ENCODE data around the gene FARS2. TPM values are rescaled to one million over a fixed set of nuclear protein-coding genes. Genes with fewer than 3 reads are reported as not detected.

The FARS2 gene
- total and polyA plus RNA-seq, 2 donors (not counting 3 experiments of a cell fraction or from before 2014, with no cell fraction given), result 20.2 to 20.5 TPM

DNA sequence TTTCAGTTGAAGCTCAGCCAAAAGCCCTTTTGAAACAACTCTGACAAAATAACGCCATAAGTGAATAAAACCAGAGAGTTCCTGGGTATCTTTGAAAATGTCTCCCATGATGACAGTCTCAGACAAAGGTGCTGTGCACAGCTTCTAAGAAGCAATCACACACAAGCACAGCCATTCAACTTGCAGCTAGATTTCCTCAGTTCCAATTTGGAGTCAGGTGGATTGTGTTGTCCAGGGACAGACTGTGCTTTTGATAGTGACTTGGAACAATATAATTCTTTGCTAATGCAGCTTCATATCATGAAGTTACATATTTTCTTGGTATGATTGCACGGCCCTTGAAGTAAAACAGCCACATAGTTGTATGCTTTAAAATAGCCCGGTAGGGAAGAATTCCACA, 105.6 kb downstream of the FARS2 start:
- CTCF ChIA-PET, result interaction anchor here (0.6 to 1.9 kb wide), 5 partner anchors 13 to 223 kb away, joined by 3 to 5 read pairs (median 4); no protein-coding TSS in a partner anchor
- no peak for DNase-seq (ENCODE audit: low read depth, low spot score)
- no TSS peak for BruUV-seq (replicated peaks)

More for the DNA sequence above, 105.6 kb downstream of the FARS2 start:
- no peak overlapping the region for H3K9ac ChIP-seq (replicated peaks; ENCODE audit: extremely low read depth, insufficient read depth, low read length)
- TF ChIP-seq FOS (IDR thresholded peaks at IDR 0.05; ENCODE audit: borderline replicate concordance, insufficient read depth, low read length) (no peak), MYC (IDR thresholded peaks at IDR 0.05; ENCODE audit: low read depth, low read length) (no peak), GATA2 (IDR thresholded peaks at IDR 0.05; ENCODE audit: insufficient read depth, insufficient read length, low read depth, low read length) (no peak), POLR2A (IDR thresholded peaks at IDR 0.05; ENCODE audit: low read depth, low read length) (no peak), EZH2 (IDR thresholded peaks at IDR 0.05; ENCODE audit: borderline replicate concordance, low read depth, low read length, severe bottlenecking) (no peak), JUN (IDR thresholded peaks at IDR 0.05; ENCODE audit: borderline replicate concordance, insufficient read depth, insufficient read length, low read depth) (no peak), POLR2AphosphoS5 (IDR thresholded peaks at IDR 0.05; ENCODE audit: insufficient read depth, low read depth, low read length) (no peak)
- TF ChIP-seq, protein P1, sequence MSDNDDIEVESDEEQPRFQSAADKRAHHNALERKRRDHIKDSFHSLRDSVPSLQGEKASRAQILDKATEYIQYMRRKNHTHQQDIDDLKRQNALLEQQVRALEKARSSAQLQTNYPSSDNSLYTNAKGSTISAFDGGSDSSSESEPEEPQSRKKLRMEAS (IDR thresholded peaks at IDR 0.05; ENCODE audit: insufficient read depth, insufficient read length), result no peak
- TF ChIP-seq, protein P2, sequence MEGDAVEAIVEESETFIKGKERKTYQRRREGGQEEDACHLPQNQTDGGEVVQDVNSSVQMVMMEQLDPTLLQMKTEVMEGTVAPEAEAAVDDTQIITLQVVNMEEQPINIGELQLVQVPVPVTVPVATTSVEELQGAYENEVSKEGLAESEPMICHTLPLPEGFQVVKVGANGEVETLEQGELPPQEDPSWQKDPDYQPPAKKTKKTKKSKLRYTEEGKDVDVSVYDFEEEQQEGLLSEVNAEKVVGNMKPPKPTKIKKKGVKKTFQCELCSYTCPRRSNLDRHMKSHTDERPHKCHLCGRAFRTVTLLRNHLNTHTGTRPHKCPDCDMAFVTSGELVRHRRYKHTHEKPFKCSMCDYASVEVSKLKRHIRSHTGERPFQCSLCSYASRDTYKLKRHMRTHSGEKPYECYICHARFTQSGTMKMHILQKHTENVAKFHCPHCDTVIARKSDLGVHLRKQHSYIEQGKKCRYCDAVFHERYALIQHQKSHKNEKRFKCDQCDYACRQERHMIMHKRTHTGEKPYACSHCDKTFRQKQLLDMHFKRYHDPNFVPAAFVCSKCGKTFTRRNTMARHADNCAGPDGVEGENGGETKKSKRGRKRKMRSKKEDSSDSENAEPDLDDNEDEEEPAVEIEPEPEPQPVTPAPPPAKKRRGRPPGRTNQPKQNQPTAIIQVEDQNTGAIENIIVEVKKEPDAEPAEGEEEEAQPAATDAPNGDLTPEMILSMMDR (IDR thresholded peaks at IDR 0.05; ENCODE audit: extremely low read depth in 1 of 2, insufficient read depth in 1 of 2, low read depth in 1 of 2, low read length in 2 of 2), result no peak
- peaks cover 2% of the 10 kb centered on the region for H3K4me1 ChIP-seq (ENCODE audit: control insufficient read depth, extremely low read depth, insufficient read depth, low read length)
- POLR2A ChIA-PET, result interaction anchor here (0.5 kb wide), 1 partner anchor 93 kb away, joined by 3 read pairs; no protein-coding TSS in a partner anchor
- H3K4me3 ChIP-seq (replicated peaks in 1 of 3; ENCODE audit: insufficient read depth in 1 of 3, low read depth in 1 of 3, low read length in 3 of 3), result no peak overlapping the region
- no peak overlapping the region for H3K4me2 ChIP-seq (ENCODE audit: insufficient read depth, low read length)
- no peaks in the 10 kb centered on the region for H3K27me3 ChIP-seq (ENCODE audit: control insufficient read depth in 2 of 2, insufficient read depth in 2 of 2, low read length in 2 of 2)
- no peaks in the 10 kb centered on the region for H3K79me2 ChIP-seq (ENCODE audit: control insufficient read depth, insufficient read depth, low read length)
- H3K9me3 ChIP-seq (replicated peaks; ENCODE audit: control insufficient read depth, insufficient read depth, low read length), result no peaks in the 10 kb centered on the region
- H2AFZ ChIP-seq (ENCODE audit: low read depth, low read length), result no peak overlapping the region
- no peaks in the 10 kb centered on the region for H3K36me3 ChIP-seq (ENCODE audit: control insufficient read depth in 2 of 2, extremely low read depth in 1 of 2, insufficient read depth in 2 of 2, low read length in 2 of 2)
- FAIRE-seq, result no peak
- H3K27ac ChIP-seq (ENCODE audit: insufficient read depth, low read depth, low read length), result no peak overlapping the region
- no peaks in the 10 kb centered on the region for H4K20me1 ChIP-seq (replicated peaks; ENCODE audit: control insufficient read depth, extremely low read depth, insufficient read depth, low read length)
- H3K9me1 ChIP-seq (replicated peaks; ENCODE audit: control insufficient read depth, extremely low read depth, insufficient read depth, low read length), result no peaks in the 10 kb centered on the region
- intact Hi-C loops (cut with micrococcal nuclease), result no loop called here
- dilution Hi-C loops (cut with MboI; ENCODE audit: extremely low pct_ligation_motif_present, low sequenced_read_pairs), result no loop called here
